ENCODE data around the gene MAP2K6.

Gene MAP2K6

GRCh38 chr17:69427486-69428197, 13.1 kb downstream of the MAP2K6 start:
- no peaks in the 10 kb centered on the region for H3K9me3 Mint-ChIP-seq
- no peak for TF ChIP-seq CTCF (IDR thresholded peaks at IDR 0.05; ENCODE audit: unreplicated experiment in 3 of 3)
- no peak overlapping the region for H3K4me3 Mint-ChIP-seq
- peaks cover 19% of the 10 kb centered on the region for H3K36me3 Mint-ChIP-seq (ENCODE audit: low read depth)
- peaks cover 4% of the 10 kb centered on the region for H3K4me1 Mint-ChIP-seq
- H3K27me3 Mint-ChIP-seq (ENCODE audit: low read depth), result no peaks in the 10 kb centered on the region
- no peak overlapping the region for H3K27ac Mint-ChIP-seq

- Mint-ChIP-seq H3K36me3 (ENCODE audit: low read depth) (peaks cover 12% of the 10 kb centered on the region), H3K9me3 (no peaks in the 10 kb centered on the region), H3K27me3 (ENCODE audit: low read depth) (no peaks in the 10 kb centered on the region), H3K4me1 (peaks cover 4% of the 10 kb centered on the region), H3K27ac (no peak overlapping the region), H3K4me3 (no peak overlapping the region)
- no peak for TF ChIP-seq CTCF (IDR thresholded peaks at IDR 0.05; ENCODE audit: unreplicated experiment in 3 of 3)
Observed at GRCh38 chr17:69428252-69428980, 13.9 kb downstream of the MAP2K6 start.

GRCh38 chr17:69430488-69430887, 16.0 kb downstream of the MAP2K6 start:
- no peak overlapping the region for H3K4me3 Mint-ChIP-seq
- H3K36me3 Mint-ChIP-seq (ENCODE audit: low read depth), result peaks cover 4% of the 10 kb centered on the region
- H3K4me1 Mint-ChIP-seq, result peaks cover 15% of the 10 kb centered on the region
- H3K27ac Mint-ChIP-seq, result peak overlapping the region in 1 of 3 experiments; percentile 36
- no peak for TF ChIP-seq CTCF (IDR thresholded peaks at IDR 0.05; ENCODE audit: unreplicated experiment in 3 of 3)
- H3K9me3 Mint-ChIP-seq, result no peaks in the 10 kb centered on the region
- no peaks in the 10 kb centered on the region for H3K27me3 Mint-ChIP-seq (ENCODE audit: low read depth)

- peaks cover 15% of the 10 kb centered on the region for H3K4me1 Mint-ChIP-seq
- H3K9me3 Mint-ChIP-seq, result no peaks in the 10 kb centered on the region
- no peak for TF ChIP-seq CTCF (IDR thresholded peaks at IDR 0.05; ENCODE audit: unreplicated experiment in 3 of 3)
- H3K27ac Mint-ChIP-seq, result no peak overlapping the region
- no peaks in the 10 kb centered on the region for H3K27me3 Mint-ChIP-seq (ENCODE audit: low read depth)
- H3K4me3 Mint-ChIP-seq, result no peak overlapping the region
- H3K36me3 Mint-ChIP-seq (ENCODE audit: low read depth), result peaks cover 4% of the 10 kb centered on the region
Observed at GRCh38 chr17:69431835-69432234, 17.3 kb downstream of the MAP2K6 start.

GRCh38 chr17:69433093-69433492, 18.6 kb downstream of the MAP2K6 start:
- Mint-ChIP-seq H3K27me3 (ENCODE audit: low read depth) (no peaks in the 10 kb centered on the region), H3K36me3 (ENCODE audit: low read depth) (peaks cover 14% of the 10 kb centered on the region), H3K4me1 (peaks cover 15% of the 10 kb centered on the region)

More at GRCh38 chr17:69433093-69433492, 18.6 kb downstream of the MAP2K6 start:
- Mint-ChIP-seq H3K4me3 (no peak overlapping the region), H3K9me3 (no peaks in the 10 kb centered on the region), H3K27ac (no peak overlapping the region)
- TF ChIP-seq CTCF (IDR thresholded peaks at IDR 0.05; ENCODE audit: unreplicated experiment in 3 of 3), result no peak

Measured in nephron (organoid).